ENCODE measurements around the gene EXOC4.

The EXOC4 gene

DNA sequence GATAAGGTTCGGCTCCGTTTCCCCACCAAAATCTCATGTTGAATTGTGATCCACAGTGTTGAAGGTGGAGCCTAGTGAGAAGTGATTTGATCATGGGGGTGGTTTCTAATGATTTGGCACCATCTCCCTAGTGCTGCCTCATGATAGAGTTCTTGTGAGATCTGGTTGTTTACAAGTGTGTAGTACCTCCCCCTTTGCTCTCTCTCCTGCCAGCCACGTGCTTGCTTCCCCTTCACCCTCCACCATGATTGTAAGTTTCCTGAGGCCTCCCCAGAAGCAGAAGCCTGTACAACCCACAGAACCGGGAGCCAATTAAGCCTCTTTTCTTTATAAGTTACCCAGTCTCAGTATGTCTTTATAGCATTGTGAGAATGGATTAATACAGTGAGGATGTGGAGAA, 862.1 kb downstream of the EXOC4 start:
- no peak for DNase-seq

All from NCI-H2171 treated with DMSO at 0.1 percent for 48 hours (cell line).